KG1 (cell line): ENCODE results near the gene LMO3.
"Not testable (repeated sequence)": the region's sequence is repeated elsewhere in the genome, so short reads cannot be mapped to it uniquely, and the experiment has no call there.

Source experiments
- DNase-seq: peaks from one replicate; lab custom pipeline; 2025; lab: John Stamatoyannopoulos, UW

Gene LMO3

DNA sequence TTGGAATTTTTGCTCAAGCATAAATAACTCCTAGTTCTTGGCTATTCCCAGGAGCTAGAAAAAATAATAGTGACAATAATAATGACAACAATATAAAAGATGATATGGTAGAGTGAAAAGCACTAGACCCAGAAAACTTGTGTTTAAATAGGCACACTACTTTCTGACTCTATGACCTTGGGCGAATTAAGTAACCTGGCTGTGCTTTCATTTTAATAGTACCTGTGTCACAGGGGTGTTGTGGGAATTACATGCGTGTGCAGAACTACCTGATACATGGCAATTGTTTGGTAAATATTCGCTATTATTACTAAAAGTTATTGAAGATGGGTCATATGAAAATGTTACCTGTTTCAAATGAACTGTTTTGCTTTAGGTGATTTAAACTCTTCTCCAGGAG lies 60.1 kb downstream of the LMO3 start:
- DNase-seq: no peak

DNA sequence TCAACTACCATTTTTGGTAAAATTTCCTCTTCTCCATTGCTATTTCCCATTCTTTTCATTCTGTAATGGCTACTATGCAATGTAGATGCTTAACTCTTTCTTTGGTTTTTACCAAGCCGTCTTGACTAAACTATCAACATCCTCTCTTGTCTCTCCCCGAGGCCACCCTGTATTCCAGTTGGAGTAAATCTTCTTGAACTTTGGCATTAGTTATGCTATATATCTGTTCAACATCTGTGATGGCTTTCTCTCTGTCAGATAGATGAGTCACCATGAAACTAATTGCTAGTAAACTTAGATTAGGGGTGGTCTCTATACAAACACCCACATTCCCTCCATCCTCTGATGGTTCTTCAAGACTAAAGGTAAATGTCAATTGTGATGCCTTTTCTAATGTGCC lies 63.4 kb downstream of the LMO3 start:
- DNase-seq: no peak

DNA sequence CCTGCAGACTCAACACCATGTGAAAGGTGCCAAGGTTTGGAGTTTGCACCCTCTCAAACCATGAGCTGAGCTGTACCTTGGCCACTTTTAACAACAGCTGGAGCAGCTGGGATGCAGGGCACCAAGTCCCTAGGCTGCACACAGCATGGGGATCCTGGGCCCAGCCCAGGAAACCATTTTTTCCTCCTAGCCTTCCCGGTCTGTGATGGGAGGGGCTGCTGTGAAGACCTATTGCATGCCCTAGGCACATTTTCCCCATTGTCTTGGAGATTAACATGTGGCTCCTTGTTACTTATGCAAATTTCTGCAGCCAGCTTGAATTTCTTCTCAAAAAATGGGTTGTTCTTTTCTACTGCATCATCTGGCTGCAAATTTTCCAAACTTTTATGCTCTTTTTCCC lies 68.3 kb downstream of the LMO3 start:
- not testable (repeated sequence) for DNase-seq

DNA sequence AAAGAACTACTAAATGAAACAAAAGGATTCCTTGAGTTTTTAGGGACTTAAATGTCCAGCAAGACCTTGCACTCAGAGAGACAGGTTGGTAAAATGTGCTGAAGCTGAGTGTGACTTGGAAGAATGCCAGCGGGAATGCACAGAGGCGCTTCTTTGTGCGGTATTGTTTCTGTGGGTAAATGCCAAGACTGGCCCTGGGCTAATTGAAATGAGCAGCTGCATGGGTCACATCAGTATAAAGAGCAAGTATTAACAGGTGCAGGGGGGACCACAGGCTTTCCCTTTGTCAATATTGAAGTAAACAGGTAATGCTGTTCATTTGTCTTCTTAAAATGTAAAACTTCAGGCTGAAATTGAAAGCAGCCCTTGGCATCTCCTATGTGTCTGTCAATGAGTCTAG lies 74.3 kb downstream of the LMO3 start:
- DNase-seq: no peak

DNA sequence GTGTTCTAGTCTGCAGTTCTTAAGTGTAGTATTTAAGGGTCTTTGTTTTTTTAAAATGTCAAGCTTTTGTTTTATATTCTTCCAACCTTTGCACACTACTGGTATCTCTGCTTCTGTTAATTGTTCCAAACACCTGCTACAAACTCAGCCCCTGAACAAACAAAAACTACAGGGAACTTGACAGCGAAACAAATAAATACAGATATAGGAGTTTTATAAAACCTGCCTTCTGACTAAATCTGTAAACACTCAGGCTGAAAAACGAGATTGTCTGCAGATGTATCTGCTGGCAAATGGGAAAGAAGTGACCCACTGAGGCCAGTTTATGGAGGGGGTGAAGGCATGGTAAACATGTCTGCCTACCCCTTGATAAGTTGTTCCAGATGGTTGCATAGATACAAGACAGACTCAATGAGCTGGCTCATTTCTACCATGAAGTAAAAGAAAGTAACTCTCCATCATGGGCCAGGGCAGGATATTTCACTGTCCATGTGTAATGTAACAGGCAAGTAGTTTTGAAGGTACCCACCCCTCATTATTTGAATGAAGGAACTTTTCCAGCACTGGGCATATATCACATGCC lies 75.6 kb downstream of the LMO3 start:
- DNase-seq: no peak

DNA sequence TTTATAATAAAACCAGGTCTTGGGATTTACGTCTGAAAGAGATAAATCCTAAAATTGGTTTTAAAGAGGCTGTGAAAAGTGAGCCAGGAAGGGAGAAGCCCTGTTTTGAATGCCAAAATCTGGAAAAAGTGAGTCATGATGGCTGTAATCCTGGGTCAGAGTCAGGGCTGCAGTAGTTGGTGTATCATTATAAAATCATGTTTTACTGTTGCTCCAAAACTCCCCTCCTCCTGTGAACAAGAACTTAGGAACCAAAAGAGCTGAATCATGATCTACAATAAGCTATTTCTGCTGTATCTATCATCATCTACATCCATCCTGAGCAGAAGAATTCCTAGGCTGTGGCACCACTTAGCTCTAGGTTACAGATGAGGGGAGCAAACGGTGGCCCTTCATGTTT lies 79.3 kb downstream of the LMO3 start:
- no peak for DNase-seq

DNA sequence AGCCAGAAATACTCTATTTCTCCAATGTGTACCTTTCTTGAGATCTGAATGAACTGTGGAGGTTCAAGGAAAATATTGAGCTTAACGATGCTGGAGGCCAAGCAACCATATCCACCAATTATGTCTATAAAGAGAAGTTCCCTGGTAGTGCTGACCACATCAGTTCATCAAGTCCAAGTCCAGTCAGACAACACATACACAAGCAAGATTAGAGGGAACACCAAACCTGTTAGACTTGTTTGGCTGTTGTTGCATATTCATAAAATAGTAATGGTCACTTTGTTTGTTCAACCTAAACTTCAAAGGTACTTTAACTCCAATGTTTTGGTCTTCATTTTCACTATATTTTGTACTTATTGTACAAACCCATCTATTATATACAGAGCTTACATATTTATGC lies 81.6 kb downstream of the LMO3 start:
- DNase-seq: no peak

DNA sequence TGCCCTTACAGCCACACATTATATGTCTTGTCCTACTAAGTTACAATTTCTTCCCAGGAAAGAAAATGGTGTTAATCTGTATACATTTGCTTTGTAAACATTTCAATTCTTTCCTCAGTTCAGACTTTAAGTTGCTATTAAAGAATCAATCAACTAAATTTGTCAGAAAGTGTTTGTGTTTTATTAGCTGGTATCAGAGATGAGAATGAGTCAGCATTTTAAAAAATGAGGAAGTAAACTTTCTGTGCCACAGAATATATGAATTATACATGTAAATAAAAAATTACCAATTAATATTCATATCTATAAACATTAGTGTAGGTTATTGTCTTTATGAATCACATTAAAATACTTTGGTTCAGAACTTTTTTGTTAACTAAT lies 82.0 kb downstream of the LMO3 start:
- no peak for DNase-seq

DNA sequence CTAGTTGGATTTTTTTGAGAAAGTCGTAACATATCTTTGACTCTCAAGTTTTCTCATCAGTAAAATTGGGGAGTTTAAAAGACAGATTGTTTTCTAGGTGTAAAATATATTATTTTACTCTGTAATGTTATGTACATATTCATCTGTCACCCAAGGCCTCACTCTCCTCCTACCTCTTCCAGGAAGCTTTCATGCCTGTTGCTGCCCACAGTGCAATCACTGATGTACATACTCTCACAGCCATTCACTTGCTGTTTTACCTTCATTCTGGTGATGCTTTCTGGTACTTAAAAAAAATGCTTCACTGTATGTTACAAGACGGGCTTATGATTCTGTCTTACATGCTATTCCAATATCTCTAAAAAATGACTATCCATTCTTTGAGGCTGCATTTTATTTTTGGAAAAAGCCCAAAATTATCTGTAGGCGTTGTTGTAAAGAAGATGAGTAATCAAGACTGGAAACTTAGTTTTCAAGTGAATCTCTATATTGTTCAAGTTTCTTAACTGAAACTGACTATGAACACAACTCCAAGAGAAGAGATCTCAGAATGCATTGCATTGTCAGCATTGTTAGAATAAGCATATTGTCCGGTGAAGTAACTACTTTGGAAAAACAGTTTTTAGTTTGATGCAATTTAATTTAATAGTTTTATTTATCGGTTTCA lies 82.5 kb downstream of the LMO3 start:
- no peak for DNase-seq

DNA sequence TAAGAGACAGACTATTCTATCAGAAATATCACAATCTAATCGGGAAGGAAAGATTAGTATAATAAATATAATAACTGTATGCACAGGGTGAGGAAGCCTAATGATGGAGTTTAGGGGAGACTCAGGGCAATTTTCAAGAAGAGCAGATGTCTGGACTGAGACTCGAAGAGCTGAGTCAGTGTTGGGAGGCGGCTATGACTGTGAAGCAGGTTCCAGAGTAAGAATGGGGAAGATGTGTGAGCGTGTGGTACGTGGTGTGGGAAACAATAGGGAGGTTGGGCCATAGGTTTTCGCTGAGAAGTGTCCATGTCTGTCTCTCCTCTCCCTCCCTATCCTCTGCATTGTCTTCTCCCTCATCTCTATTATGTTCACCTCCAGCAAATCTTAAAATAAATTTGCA lies 85.6 kb downstream of the LMO3 start:
- no peak for DNase-seq

DNA sequence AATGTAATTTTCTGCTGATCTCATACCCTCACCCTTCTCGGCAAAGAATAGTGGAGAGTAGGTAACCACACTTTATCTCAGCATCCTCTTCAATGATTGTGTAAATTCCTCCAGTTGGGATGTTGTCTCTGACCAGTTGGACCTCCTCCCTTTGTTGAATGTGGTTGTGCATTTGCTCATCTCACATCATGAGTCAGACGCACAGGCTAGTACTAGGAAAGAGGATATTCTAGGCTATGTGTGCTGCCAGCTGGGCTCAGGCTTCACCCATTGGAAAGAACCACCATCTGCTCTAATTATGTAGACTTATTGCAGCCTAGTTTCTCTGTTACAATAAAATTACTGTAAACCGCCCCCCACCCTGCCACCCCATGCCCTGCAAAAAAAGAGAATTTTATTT lies 90.3 kb downstream of the LMO3 start:
- DNase-seq: no peak

DNA sequence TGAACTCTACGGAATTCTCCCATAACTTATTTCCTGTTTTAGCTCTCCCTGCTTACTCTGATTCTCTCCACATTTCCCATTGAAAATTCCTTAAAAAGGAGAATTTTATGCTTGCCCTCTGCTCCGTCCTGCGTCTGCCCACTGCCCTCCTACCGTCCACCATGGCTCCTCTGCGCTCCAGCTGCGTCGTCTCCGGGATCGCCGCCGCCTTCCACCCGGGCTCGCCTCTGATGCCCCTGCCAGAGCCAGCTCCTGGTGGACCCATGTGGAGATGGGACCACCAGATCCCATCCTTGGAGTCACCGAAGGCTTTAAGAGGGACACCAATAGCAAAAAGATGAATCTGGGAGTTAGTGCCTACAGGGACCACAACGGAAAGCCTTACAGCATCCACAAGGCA lies 92.7 kb downstream of the LMO3 start:
- no peak for DNase-seq

DNA sequence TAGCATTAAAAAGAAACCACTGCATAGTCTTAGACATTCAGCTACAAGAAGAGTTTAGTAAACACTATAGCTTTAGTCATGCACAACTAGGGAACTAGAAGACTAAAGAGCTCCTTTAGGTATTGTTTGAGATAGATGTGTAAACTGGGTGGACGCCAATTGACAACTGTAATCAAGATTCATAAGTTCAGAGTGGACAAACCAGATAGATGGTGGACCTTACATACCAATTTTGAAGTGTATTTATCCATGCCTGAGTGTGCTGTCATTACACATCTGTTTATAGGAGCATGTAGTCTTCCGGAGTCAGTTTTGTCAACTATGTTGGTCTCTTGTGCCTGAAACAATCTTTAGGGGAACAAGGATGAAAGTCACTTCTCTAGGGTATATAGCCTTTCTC lies 96.6 kb downstream of the LMO3 start:
- no peak for DNase-seq

DNA sequence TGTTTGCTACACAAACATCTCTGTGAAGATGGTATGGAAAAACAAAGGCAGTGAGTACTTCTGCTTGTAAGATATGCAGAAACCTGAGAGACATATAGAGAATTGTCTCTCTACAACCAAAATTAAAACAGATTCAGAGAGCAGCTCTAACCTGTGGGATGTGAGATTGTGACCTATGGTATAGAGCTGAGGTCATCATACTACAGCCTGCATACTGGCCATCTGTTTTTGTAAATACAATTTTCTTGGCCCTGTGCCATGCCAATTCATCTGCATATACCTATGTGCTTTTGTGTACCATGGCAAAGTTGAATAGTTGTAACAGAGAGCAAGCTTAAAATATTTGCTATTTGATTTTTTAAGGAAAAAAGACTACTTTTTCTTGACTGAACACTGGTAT lies 99.6 kb downstream of the LMO3 start:
- DNase-seq: no peak

DNA sequence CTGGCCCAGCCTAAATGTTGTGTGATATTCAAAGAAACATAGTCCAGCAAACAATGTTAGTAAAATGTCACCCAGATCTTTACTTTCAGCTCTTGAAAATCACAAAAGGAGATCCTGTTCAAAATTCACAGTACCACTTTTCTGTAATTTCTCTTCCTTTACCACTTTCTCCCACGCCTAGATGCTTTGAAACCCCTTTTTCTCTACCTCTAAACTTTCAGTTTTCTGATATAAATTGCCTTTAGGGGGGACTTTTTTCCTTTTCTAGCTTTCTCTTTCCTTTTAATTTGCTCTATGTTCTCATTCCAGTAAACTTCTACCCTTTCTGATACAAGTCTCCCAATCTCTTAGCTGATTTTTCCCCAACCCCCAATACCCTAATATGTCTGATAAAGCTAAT lies 101.8 kb downstream of the LMO3 start:
- no peak for DNase-seq

DNA sequence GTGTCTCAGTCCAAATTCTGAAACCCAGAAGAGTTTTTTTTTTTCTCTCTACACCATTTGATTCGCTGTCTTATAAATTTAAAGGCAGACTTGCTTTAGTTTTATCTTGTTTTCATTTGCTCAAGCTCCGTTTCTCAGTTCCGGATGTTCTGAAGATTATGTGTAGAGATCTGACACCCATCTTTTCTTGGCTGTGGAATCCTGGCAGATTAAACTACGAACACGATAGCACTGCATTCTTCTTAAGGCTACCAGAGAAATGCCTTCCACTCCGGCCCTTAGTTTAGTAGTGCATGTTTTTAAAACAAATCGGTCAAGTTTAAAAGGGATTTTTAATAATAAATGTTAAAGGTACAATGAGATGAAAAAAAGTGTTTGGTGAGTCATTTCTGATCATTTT lies 106.4 kb downstream of the LMO3 start:
- DNase-seq: no peak
